T-helper 22 cell (primary cell): ENCODE results near the gene NR3C2.
"Not testable (repeated sequence)": the region's sequence is repeated elsewhere in the genome, so short reads cannot be mapped to it uniquely, and the experiment has no call there.

Experiments used
- DNase-seq: peaks from one replicate; pipeline ENCODE4 v3.0.0-alpha.2; 2020; ENCODE audit warnings: low read depth

The NR3C2 gene

GRCh38 chr4:148216321-148216720 is 225.9 kb downstream of the NR3C2 start:
- no peak for DNase-seq

DNA sequence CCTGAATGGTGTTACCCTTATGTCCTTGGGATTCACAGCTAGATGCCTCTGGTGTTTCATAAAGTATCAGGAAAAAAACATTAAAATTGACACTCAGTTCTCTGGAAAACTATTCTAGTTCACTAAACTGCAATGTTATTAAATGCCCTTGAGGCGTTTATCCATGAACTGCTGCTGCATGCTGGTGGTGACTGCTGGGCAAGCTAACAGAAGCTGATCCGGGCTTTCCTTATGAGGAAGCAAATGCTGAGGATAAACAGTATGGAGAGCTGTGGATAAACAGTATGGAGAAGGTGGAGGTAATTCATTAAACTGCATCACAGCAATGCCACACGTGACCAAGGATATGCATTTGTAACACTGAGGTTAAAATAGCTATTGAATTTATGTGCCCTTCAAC is 227.0 kb downstream of the NR3C2 start:
- DNase-seq = no peak

DNA sequence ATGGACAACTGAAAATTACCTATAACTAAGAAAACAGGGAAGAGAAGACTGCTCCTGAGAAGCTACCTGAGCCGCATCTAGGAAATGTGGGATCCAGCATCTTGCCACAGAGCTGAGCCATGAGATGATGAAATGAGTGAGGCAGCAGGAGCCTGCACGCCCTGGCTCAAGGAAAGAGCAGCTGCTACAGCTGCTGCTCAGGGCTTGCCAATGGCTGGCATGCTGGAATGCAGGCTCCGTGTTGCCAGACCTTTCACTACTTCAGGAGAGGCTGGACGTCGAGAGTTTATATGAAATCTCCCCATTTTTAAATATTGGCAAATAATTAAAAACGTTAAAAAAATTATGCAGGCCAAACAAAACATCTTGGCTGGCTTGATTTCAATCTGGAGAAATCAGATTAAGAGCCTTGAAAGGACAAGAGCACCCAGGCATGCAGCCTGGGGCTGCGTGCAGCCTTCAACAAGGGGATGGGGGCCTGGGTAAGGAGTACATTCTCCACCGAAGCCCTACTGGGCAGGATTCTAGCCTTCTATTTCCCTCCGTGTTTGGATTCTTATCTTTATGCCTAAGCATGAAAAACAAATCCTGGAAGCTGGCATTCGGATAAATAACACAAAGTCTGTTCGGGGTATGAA is 227.6 kb downstream of the NR3C2 start:
- no peak for DNase-seq

- no peak for DNase-seq
Observed at GRCh38 chr4:148211533-148211932, 230.7 kb downstream of the NR3C2 start.

DNA sequence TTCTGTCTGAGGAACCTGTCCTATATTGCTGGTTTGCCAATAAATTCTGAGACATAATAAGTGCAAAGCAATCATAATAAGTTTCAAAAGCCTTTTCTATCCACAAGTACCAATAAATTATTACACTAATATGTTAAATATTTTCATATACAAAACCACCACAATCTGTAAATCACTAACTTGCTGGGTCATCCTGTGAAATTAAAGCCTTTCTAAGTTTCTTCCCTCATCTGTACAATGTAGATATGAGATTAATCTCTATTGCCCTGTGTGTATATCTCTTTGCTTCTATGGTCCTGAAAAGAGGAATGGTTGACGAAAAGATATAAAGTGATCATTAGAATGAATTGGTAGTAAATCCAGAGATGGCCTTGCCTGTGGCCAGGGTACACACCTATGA is 231.6 kb downstream of the NR3C2 start:
- DNase-seq = no peak

- no peak for DNase-seq
Observed at GRCh38 chr4:148207068-148207467, 235.1 kb downstream of the NR3C2 start.

GRCh38 chr4:148205476-148205875 is 236.7 kb downstream of the NR3C2 start:
- no peak for DNase-seq

- no peak for DNase-seq
Observed at GRCh38 chr4:148204892-148205291, 237.3 kb downstream of the NR3C2 start.

DNA sequence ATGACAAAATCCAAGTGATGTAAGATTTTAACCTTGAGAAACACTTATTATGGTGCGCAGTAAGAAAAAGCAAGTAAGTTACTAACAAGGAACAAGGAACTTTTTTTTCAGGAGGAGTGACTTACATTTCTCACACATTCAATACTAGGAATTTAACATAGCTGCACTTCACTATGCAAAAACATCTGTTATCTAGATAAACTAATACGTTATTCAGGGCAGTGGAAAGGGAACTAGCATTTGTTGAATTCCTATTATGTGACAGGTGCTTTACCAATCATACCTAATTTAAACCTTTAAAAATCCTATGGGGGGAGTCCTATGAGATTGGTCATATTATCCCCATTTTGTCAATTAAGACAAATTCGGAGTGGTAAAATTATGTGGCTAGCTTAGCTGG is 238.0 kb downstream of the NR3C2 start:
- no peak for DNase-seq

DNA sequence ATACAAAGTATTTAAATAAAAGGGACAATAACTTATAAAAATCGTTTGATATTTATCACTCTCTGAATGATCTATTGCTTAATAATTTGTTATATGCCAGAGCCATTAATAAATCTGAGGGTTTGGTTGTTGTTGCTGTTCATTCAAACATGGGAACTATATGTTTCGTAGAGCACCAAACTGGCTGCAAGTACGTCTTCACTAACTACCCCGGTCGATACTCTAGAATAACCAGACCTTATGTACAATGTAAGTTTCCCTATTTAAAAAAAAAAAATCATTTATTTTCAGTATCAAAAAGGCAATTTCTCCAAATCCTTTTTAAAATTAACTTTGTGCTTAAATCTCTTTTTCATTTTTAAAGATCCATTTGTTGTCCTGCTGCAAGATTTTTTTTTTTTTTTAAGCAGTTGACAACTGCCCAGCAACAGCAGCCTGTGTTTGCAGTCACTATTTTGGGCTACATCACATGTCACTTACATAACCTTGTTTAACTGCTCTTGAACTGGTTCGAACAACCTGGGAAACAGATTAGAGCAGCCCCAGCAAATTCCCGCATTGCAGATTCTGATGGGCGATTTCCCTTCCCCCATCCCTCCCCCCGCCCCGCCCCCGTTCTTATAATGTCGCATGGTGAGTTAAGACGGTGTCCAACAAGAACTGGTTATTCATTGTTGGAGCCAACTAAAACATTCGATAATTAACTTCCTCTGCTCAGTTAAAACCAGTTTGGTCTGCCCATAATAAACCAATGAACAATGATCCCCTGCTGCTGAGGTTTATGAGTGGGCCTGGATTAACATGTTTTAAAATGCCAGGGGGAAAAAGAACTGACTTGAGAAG is 238.9 kb downstream of the NR3C2 start:
- no peak for DNase-seq

- no peak for DNase-seq
Observed at GRCh38 chr4:148200960-148201359, 241.3 kb downstream of the NR3C2 start.

GRCh38 chr4:148196164-148196563 is 246.1 kb downstream of the NR3C2 start:
- no peak for DNase-seq

DNA sequence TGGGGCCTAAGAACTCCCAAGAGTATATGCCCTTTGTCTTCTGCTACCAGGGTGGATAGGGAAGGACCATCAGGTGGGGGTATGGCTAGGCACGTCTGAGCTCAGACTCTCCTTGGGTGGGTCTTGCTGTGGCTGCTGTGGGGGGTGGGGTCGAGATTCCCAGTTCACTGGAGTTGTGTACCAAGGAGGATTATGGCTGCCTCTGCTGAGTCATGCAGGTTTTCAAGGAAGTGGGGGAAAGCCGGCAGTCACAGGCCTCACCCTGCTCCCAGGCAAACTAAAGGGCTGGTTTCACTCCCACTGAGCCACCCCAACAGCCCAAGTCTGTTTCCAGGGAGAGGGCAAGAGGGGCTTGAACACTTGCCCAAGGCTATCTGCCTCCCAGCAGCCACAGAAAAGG is 249.7 kb downstream of the NR3C2 start:
- no peak for DNase-seq

DNA sequence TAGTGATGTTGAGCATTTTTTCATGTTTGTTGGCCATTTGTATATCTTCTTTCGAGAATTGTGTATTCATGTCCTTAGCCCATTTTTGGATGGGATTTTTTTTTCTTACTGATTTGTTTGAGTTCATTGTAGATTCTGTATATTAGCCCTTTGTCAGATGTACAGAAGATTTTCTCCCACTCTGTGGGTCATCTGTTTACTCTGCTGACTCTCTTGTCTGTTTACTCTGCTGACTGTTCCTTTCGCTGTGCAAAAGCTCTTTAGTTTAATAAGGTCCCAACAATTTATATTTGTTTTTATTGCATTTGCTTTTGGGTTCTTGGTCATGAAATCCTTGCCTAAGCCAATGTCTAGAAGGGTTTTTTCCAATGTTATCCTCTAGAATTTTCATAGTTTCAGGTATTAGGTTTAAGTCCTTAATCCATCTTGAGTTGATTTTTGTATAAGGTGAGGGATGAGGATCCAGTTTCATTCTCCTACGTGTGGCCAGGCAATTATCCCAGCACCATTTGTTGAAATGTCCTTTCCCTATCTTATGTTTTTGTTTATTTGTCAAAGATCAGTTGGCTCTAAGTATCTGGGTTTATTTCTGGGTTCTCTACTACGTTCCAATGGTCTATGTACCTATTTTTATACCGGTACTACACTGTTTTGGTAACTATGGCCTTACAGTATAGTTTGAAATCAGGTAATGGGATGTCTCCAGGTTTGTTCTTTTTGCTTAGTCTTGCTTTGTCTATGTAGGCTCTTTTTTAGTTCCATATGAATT is 254.6 kb downstream of the NR3C2 start:
- DNase-seq = not testable (repeated sequence)

GRCh38 chr4:148184922-148185321 is 257.3 kb downstream of the NR3C2 start:
- DNase-seq = no peak

- DNase-seq = no peak
Observed at GRCh38 chr4:148182230-148182911, 259.8 kb downstream of the NR3C2 start.

- no peak for DNase-seq
Observed at GRCh38 chr4:148173397-148174017, 268.7 kb downstream of the NR3C2 start.

GRCh38 chr4:148171596-148171995 is 270.6 kb downstream of the NR3C2 start:
- DNase-seq = no peak

DNA sequence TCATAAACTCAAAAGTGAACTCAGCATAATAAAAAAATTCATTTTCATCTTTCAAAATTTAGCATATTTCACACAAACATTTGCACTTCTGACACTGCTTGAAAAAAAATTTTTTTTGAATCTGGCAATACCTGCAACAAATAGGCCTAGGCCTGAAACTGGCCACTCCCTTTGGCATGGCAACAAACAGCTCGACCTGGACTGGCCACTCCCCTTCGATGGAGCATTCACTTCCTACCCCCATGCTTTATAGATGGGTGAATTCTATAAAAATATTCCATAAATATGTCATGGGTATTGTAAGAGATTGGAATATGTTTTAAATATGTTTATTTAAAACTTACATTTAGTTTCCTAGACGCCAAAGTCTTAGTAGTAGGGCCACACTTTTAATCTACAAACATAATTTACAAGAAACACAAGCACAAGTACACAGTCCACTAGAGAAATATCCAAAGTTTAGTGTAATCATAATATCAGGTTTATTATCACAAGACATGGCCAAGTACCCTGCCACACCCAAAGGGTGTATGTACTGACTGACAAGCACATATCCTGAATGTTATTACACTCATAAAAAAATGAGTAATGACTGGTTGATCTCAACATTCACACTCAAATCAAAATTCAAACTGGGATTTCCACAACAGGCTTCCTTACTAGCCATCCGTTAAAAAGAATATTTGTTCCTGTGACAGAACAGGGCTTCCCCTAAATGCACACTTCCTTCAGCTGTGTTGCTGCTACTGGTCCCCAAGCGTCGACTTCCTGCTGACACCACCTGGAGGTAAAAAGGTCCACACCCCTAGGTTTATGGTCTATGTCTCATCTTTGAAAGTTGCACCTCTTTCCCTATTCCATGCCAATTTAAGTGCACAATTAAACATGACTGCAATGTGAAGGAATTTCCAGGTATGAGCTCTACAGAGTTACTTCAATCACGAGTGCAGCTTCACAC is 271.5 kb downstream of the NR3C2 start:
- no peak for DNase-seq

DNA sequence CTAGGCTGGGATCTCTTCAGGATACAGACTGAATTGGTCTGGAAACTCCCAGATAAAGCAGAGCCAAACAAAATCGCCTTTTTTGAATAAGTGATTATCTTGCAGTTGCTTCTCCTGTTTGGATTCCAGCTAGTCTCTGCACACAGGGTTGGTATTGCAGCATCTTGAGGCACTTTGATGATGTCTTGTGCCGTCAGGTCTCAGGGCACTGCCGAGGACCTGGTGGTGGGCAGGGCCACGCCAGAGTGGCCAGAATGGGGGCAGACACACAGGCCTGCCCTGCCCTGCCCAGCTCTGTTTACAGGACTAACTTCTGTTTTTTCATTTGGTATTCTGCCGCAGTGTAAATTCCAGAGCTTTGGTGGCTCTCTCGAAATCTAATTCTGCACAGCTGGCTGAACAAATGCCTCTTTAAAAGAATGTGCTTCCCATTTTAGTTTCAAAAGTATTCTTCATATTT is 276.1 kb downstream of the NR3C2 start:
- DNase-seq = no peak

DNA sequence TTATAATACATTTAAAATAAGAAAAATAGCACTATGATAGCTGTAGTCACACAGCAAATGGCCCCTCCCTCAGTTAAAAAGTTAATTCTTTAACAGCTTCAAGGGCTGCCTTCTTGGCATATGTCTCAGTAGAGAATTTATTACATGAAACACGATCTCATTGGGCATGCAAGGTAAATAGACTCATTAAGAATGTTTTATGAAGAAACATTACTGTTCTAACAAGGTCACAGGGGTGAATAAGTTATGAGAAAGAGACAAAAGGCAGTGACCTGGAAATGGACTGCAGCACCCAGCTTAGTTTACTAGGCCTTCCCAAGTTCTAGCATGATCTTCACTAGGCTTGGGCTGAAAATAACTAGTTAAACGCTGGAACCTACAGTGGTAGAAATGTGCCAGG is 277.7 kb downstream of the NR3C2 start:
- no peak for DNase-seq
